Right renal cortex interstitium (tissue), 3 donors: ENCODE measurements around the gene G3BP2. TPM values are rescaled to one million over a fixed set of nuclear protein-coding genes. Genes with fewer than 3 reads are reported as not detected.
"Not testable (repeated sequence)": the region's sequence is repeated elsewhere in the genome, so short reads cannot be mapped to it uniquely, and the experiment has no call there.

Experiments
- DNase-seq, 3 donors: peaks; one replicate each; pipeline ENCODE4 v3.0.0-alpha.2; 2013; ENCODE audit warnings: low read depth in 3 of 3, low spot score in 2 of 3
- polyA plus RNA-seq, 3 donors: library from polyadenylated mRNA; unstranded; fragments of 120-200 nt; gene quantifications; one replicate each; pipeline ENCODE4 v1.2.1, GENCODE V29; 2013; ENCODE audit not compliant: insufficient read length in 3 of 3

G3BP2 gene
- 100 to 1,000 TPM; 172 to 191 (median 174) TPM for polyA plus RNA-seq

DNA sequence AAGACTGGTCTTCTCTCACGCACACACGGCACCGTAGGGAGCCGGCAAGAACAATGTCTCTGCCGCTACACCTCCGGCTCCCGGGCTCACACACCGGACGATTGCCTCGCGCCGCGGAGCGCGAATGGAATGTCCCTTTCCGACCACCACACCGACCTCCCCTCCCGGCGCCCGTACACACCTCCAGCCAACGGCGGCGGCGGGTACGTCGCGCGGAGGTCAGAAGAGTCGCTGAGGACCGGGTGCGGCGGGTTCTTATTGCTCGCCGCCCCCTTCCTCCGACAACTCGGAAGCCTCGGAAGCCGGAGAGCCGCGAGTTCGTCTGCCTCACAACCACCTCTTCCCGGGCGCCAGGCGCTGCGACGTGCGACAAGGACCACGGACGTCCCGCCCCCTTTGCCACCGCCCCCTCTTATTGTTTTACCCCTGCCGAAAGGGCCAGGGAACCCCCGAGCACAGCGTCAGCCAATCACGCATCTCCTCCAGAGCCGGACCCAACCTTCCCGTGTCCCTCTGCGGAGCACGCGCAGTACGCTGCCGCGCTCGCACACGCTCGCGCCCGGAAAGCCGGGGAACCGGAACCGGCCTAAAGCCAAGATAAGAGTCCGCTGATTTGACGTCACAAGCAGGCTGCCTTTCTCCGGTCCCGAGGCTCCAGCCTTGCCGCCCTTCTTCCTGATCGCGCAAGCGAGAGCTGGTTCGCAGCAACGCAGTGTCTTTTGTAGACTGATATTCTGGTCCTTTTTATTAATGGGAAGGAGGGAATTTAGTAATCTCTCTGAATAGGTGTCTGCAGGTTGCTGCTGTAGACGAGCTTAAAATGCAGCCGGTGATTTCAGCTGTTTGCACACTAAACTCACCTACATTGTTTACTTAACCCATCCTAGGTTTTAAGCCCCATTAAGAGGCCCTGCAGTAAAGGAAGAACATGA is at the start of gene G3BP2:
Gene G3BP2 (minus strand): TSS at position 385 of the 932 bp plus-strand sequence. CDS start 11,386 bp downstream, outside the sequence.
- peak; percentile 97 for DNase-seq

DNA sequence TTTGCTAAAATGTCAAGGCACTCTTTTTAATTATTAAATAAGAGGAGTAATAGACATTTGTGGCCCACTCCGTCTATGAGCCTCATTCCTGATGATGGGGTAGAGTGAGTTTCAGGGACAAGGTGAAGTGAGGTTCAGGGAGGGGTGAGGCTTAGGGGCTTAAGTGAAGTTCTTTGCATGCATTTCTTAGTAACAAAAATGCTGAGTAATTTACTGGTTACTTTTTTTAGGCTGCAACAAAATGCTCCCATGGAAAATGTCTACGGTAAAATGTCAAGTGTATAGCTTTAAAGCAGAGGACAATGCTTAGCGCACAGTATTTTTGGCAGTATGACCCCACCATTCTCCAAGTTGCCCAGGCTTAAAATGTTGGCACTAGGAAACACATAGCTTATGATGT is 49.2 kb upstream of the G3BP2 start:
- DNase-seq: no peak

DNA sequence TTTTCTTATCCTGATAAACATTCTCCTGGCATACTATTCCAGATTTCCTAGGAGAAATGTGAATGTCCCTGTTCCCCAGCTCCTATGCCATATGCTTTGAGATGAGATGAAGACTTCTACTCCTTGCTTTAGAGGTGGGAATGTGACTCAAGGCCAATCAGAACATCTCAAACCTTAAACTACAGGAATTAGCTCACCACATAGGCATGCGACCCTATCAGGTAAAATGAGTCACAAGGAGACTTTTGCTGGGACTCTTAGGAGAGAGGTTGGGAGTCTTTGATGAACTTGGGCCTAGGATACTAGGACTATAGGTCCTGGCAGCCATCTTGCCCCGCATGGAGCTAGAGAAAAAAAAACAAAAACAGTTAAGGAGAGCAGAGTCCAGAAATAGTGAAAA is 45.3 kb upstream of the G3BP2 start:
- DNase-seq: no peak

DNA sequence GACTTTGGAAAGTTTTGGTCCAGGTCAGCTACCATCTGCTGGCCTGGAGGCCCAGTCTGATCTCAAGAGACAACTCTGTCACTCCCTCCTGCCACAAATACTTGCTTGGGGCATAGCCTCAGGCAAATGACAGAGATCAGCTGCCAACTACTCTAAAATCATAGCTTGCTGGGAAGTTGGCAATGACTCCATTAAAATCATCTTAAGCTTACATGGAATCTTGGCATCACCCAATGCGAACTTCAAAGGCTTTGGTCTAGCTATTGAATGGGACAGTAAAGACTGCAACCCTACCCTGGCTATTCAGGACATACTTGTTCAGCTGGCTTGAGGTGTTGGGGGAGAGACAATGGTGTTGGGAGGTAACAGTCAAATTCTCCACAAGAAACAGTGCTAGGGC is 44.2 kb upstream of the G3BP2 start:
- DNase-seq: no peak

DNA sequence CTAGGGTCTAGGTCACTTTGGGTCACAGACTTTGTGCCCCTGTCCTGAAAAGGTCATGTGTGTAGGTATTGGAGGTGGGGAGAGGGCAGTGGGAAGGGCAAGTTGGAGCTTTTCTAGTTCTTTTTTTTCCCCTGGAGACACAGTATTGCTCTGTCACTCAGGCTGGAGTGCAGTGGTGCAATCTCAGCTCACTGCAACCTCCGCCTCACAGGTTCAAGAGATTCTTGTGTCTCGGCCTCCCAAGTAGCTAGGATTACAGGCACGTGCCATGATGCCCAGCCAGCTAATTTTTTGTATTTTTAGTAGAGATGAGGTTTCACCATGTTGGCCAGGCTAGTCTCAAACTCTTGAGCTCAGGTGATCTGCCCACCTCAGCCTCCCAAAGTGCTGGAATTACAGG is 42.8 kb upstream of the G3BP2 start:
- not testable (repeated sequence) for DNase-seq

DNA sequence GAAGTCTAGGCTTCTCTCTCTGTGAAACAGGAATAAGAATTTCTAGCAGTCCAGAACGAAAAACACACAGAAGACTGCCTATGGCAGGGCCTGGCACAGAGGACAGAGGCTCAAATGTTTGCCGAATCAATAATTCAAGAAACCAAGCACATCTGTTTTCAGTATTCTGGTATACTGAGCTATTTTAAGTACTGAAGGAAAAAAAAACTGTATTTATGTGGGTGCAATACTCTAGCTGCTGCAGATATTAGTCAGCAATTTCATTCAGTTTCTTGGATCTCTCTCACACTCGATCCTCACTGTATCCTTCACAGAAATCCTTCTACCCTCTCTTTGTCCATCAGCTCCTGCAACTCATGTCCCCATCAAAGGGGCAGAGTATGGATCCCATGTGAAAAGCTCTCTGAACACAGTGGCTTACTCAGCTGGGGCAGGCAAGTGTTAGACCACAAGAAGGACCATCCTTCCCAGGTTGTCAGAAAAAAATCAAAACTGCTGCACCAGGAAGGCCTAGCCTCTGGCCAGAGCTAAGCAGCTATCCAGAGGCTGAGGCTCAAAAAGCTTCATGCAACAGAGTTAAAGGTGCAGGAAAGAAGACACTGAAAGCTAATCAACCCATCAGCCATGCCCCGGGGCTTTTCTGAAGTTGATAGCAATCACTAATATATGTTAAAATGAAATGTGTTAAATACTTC is 42.0 kb upstream of the G3BP2 start:
- DNase-seq: no peak

DNA sequence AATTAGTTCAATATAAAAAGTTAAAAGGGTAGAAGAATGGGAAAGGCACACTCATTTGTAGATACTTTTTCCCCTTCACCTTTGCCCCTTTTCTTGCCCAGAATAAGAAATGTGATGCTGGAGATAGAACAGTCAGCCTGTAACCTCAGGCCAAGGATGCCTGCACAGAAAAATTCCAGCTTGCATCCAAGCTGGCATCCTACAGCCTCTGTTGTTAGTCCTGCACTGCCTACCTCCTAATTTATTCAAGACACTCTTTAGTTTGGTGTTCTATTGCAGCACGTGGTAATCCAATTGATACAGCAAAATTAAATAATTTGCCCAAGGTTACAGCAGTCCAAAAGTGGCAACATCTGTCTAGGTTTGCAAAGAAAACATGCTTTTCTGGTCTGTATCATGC is 41.5 kb upstream of the G3BP2 start:
- no peak for DNase-seq

DNA sequence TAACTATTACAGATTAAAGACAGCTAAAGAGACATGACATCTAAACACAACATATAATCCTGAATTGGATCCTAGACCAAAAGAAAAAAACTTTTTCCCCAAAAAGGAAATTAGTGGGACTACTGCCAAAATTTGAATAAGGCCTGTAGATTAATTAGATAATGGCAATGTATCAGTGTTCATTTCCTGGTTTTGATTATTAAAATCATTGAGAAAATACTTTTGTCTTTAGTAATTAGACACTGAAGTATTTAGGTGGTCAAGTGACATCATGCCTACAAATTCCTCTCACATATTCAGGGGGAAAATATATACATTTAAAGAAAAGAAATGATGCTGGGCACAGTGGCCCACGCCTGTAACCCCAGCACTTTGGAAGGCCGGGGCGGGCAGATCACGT is 40.8 kb upstream of the G3BP2 start:
- no peak for DNase-seq

DNA sequence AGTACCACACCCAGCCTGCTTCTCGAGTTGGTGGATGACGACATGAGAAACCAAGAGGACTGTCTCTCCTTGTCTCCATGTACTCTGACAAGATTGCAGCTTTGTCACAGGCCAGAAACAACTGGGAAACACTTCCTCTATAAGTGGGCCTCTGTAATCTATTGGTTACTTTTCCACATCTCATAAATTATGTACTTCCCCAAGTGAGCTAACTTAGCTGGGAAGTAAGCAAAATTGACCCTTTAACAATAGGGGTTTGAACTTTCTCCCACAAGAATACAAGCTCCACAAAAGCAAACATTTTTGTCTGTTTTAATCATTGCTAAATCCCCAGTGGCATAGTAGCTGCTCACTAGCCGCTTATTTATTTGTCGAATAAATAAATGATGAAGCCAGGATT is 37.0 kb upstream of the G3BP2 start:
- no peak for DNase-seq

DNA sequence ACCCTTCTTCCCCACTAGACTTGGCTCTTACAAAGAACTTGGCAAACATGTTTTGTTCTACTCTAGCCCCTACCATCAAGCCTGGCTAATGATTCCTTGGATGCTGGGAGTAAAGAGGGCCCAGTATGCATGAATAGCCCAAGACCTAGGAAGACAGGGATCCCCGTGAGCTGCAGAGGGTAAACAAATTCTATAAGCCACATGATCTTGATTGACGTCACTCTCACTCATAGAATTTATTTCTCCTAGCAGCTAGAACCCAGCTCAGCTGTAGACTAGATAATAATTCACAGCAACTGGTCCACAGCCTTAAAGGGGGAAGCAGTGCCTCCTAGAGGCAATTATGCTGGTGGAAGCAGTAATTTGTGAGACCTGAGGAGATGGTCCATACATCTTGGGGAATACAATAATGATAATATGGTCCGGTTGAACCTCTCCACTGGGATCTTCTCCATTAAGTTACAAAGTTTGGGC is 35.0 kb upstream of the G3BP2 start:
- DNase-seq: no peak

DNA sequence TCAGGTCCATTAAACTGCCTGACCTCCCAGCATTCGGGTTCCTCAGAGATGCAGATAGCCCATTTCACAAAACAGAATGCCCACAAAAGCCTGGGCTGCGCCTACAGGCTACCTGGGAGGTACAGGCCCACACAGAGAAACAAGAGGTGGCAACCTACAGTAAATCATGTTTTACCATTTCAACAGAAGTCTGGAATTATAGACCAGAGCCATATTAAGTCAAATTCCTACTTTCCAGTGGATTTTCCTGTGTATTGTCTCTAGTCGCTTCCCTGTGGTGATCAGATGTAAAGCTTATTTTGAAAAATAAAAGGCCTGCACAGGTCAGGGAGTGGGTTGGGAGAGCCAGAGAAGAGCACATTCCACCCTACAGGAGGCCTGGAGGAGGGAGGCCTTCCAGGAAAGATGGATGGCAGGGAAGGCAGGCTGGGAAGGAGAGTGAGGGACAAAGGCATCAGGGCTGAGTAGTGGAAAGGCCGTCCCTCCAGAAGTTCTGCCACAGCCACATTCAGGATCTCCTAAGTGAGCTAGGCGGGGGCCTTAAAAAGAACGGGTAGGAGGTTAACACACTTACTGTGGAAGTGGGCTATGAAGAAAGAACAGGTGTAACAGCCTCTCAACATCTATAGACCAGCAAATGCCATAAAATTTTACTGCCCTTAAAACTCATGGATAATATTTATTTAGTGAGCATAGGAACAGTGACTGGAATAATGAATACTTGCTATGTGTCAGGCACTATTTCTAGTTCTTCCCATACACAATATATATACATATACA is 32.2 kb upstream of the G3BP2 start:
- DNase-seq: no peak

DNA sequence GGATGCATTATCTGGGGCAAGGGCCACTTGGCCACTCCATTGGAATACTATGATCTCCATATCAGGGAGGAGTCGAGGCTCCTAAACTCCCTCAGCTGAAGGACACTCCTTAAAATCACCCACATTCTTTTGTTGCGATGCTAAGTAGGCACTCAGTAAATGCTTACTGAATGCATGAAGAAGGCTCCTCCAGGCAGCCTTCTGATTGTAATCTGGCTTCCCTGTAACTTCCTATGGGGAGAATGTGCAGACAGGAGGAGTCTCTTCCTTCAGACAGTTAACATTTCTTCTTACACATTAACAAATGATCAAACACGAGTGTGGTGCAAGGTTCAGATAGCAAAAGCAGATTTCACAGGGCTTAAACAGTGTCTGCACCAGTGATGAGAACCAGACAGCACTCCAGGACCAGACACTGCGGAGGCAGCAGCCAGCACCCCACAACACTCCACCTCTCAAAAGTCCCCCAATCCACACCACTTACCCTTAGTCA is 29.8 kb upstream of the G3BP2 start:
- DNase-seq: no peak

DNA sequence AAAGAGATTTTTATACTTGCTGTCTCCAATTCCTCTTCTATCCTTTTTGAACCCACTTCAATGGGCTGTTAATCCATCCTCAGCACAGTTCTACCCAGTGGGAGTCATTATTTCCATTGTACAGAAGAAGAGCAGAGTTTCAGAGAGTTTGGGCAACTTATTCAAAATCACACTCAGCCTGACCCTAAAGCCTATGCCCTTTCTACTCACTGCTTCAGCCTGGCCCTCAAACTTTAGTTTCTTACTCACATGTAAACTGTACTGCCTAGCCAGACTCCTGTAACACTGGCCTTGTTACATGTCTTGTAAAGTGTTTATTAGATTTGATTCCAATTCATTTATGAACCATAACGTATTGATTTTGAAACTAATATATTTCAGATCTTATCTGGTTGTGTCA is 26.1 kb upstream of the G3BP2 start:
- DNase-seq: no peak

DNA sequence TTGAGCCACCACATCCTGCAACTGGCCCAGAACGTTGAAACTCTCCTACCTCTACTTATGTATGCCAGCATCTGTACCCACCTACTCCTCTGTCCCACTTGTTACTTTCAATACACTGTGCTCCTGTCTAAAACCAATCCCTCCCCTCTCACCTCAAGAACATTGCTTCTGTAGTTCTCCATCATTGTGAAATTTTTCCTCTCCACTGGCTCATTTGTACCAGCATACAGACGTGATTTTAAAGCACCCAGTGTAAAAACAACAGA is 25.7 kb upstream of the G3BP2 start:
- DNase-seq: no peak

DNA sequence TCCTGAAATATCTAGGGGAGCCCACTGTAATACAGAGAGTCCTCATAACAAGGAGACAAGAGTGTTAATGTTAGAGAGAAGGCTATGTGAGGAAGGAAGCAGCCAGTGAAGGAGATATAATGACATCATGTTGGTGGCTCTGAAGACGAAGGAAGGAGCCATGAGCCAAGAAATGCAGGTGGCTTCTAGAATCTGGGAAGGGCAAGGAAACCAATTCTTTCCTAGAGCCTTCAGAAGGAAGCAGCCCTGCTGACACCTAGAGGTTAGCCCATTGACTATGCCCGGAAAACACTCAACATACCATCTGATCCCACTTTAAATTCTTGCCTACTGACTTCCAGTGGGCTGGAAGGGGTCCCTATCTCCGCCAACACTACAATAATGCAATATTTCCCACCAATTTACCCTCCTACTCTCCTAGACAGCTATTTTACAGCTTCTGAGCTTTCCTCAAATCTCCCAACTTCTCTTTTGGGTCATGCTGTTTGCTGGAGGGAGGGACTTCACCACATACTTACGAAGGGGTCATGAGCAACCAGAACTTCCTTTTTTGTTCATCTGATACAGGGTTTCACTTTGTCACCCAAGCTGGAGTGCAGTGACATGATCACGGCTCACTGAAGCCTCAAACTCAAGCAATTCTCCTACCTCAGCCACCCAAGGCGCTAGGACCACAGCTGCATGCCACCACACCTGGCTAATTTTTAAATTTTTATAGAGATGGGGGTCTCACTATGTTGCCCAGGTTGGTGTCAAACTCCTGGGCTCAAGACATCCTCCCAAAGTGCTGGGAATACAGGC is 25.2 kb upstream of the G3BP2 start:
- no peak for DNase-seq

DNA sequence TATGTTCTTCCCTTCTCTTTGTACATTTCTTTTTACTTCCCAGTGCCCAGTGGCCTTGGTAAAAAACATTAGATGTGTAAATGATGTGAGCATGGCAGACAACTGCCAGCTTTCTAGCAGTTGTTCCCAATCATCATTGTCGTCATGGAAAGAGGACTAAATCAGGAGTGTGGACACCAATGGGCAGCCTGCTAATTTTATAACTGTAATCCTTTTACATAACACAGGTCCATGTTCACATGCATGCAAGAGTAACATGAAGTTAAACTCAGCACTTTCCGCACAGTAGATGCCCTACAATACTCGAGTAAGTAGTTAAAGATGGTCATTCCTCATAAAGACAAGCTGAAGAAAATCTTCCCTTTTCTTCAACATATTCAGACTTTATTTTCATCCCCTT is 23.4 kb upstream of the G3BP2 start:
- DNase-seq: no peak

DNA sequence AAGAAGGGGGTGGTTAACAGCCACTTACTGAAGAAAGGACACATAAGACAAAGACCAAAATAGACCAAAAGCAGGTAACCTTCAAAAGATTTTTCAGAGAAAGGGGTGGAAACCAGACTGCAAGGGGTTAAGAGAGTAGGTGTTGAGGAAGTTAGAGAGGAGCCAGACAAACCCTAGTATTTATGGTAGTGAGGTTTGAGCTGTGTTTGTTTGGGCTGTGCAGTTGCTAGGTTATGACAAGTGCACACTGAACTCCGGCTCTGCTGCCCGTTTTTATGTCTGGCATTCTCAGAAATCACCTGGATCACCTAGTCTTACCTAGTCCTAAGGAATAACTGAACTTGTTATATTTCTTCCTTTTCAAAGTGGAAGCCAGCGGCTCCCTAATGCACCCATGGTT is 22.9 kb upstream of the G3BP2 start:
- DNase-seq: no peak

DNA sequence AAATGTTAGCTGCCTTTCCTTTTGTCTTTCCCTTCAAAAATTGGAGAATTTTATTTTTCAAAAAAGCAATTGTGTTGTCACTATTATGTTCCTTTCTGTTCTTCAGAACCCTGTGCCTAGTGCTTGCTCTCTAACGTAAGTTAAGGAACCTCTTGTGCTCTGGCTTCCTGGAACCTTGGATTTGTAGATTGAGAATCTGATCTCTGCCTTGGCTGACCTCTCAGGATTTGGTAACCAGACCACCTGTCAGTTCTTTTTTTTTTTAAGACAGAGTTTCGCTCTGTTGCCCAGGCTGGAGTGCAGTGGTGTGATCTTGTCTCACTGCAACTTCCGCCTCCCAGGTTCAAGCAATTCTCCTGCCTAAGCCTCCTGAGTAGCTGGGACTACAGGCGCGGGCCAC is 18.9 kb upstream of the G3BP2 start:
- DNase-seq: not testable (repeated sequence)

DNA sequence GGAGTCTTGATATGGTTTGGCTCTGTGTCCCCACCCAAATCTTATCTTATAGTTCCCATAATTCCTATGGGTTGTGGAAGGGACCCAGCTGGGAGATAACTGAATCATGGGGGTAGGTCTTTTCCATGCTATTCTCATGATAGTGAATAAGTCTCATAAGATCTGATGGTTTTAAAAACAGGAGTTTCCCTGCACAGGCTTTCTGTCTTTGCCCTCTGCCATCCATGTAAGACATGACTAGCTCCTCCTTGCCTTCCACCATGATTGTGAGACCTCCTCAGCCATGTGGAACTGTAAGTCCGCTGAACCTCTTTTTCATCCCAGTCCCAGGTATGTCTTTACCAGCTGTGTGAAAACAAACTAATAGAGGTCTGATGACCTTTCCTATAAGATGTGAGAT is 13.9 kb upstream of the G3BP2 start:
- not testable (repeated sequence) for DNase-seq

DNA sequence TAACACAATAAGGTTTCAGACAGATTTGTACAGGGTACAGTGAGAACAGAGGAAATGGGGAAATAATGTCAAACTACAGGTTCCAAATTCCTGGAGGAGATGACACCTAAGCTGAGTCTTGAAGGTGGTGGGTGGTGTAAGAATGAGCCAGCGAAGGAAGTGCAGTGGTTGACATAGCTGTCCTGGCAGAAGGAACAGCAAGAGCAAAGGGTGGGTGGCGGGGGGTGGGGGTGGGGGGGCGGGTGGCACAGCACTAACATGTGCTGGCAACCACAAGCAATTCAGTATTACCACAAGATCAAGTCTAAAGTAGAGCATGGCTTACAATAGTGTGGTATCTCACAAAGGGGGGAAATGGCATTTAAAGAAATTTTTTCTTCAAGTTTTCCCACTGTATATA is 13.1 kb upstream of the G3BP2 start:
- DNase-seq: no peak
